ENCODE data around the gene SRA1.

The SRA1 gene

DNA sequence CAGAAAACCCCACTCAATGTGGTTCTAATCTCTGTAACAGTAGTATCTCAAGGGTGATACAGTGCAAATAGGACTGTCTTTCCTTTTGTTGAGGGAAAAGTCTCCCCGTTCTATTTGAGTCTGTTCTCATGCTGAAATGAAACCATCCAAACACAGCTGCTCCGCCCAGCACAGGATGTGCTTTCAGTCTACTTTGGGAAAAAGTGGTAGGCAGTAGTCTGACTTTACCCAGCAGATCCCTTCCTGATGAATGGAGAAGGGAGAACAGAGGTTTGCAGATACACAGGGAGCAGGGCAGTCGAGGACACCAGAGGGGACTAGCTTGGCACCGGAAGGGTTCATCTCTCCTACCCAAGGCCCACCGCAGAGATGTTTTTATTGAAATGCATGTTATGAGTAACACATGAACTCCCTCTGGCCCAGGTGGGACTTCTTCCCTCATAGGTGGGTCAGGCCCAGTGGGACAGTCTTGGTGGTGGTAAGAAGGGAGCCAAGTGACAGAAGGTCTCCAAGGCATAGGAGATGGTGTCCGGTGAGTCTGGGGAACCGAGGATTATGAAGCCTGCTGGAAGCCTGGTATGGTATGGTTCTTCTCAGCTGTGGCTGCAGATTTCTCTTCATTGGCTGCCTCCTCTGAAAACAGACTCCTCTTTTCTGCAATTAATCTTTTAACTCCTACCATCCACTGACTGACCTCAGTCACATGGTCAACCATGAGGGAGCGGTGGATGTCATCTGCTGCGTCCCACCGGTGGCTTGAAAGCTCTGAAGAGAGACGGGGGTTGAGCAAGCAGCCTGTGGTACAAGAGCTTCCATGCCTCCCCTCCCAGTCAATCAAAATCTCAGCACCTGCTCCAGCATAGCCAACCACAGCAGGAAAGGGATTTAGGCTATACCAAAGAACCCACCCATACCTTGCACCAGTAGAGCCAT, 6.9 kb downstream of the SRA1 start:
- DNase-seq (ENCODE audit: low read depth), result no peak

DNA sequence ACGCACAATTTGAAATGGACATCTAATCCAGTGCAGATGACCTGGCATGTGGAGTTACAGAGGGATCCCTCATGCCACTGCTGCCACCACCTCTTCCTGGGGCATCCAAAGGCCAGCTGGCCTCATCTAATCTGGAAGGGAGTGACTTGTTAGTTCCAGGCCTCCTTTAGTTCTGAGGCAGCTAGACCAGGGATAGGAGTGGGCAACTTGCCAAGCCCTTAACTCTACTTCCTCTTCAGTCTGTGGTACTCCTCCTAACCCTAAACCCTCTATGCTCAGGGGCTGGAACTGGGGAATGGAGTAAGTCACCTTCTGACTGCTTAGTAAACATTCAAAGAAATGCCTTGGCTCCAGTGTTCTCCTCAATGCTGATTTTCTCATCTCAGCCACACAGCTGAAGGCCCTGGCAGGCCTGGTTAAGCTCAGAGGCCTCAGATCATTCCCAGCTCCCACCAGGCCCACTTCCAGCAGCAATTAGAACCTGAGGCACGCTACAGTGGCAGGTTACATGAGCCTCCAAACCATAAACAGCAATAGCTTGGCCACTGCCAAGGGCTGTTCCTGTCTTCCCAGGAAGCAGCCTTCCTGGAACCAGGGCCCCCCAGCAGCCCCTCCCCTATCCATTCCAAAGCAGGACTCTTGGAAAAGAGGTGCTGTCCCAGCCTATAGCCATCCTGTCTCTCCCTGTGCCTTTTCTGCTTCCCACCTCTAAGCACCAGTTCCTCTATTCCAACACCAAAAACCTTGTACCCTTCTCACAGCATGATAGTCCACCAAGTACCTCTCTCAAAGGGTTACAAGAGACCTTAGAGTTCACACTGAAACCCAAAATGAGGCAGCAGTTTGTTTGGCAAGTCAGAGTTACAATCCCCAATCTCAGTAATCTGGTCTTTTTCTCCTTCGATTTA, 7.8 kb downstream of the SRA1 start:
- no peak for DNase-seq (ENCODE audit: low read depth)

DNA sequence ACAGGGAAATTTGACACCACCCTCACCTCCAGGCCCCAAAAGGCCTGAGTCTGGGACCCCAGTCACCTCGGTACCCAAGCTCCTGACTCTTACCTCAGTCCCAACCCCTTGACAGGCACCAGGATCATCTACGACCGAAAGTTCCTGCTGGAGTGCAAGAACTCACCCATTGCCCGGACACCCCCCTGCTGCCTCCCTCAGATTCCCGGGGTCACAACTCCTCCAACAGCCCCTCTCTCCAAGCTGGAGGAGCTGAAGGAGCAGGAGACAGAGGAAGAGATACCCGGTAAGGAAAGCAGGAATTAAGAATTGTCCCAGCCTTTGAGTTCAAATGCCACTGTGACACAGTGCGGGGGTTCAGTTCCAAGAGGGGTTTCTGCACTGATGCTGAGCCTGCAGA, 8.5 kb downstream of the SRA1 start:
- DNase-seq (ENCODE audit: low read depth), result no peak

DNA sequence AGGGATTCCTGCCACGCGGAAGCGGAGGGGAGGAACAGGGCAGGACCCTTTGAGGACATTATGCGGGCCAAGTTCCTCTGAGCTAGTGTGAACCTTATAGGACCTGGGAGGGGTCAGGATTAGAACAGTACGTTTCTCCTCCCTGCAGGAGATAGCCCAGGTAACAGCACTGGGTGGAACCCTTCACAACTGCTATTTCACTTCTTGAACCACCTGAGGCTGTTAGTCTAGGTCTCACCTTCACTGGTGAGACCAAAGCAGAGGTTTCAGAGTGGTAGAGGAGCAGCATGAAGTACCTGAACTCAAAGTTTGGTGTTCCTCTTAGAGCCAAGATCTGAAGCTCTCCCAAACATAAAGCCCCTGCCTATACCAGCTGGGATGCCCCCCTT, 9.0 kb downstream of the SRA1 start:
- DNase-seq (ENCODE audit: low read depth), result no peak

DNA sequence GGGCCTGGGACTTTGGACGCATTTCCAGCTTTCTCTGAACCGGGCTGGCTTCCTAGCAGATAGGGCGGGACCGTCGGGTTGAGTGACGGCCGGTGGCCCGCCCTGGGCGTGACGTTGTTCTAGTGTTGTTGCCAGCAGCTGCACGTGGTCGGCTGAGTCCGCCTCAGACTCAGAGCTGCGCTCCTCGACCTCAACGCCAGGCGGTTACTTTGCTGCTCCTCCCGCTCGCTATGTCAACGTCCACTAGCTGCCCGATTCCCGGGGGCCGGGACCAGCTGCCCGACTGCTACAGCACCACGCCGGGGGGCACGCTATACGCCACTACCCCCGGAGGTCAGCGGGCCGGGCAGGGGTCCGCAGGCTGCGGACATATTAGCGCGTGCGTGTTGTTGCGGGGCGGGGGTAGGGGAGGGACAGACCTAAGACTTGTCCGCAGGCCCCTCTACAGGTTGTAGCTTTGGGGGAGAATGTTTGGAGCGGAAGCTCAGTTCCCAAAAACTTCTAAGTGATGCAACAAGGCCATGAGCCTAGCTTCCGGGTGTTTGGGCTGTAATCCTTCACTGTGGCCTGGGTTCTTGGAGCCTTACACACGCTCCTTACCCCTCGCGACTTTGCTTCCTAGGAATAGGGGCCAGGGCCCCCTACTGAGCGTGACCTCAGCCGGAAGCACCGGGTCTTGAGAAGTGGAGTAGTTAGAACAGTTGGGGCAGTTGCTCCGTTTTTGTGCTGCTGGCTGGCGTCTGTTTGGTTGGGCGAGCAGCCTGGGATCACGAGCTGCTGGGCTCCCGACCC, 9.6 kb downstream of the SRA1 start, which contains the start of gene EIF4EBP3:
Gene EIF4EBP3, plus strand, starts transcription at position 155 of the 792 bp plus-strand sequence. Its CDS starts 76 bp downstream, at position 231.
- DNase-seq (ENCODE audit: low read depth), result peak; percentile 72

DNA sequence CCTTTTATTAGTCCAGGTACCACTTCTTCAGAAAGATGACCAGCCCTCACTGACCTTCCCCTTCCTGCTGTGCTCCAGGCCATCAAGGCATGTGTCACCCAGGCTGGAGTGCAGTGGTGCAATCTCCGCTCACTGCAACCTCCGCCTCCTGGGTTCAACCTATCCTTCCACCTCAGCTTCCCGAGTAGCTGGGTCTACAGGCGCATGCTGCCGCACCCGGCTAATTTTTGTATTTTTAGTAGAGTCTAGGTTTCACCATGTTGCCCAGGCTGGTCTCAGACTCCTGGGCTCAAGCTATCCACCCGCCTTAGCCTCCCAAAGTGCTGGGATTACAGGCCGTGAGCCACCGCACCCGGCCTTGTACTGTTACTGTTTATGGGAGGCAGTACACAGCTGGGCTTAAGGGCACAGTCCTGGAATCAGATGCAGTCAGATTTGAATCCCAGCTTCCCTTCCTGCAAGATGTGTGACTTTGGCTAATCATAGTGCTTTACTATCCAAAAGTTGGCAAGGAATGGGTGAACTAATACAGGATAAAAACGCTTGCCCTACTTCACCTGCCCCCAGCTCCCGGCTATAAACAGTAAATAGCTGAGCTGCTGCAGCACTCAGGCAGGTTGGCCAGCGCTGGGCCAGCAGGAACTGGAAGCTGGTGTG, 10.3 kb downstream of the SRA1 start:
- no peak for DNase-seq (ENCODE audit: low read depth)

DNA sequence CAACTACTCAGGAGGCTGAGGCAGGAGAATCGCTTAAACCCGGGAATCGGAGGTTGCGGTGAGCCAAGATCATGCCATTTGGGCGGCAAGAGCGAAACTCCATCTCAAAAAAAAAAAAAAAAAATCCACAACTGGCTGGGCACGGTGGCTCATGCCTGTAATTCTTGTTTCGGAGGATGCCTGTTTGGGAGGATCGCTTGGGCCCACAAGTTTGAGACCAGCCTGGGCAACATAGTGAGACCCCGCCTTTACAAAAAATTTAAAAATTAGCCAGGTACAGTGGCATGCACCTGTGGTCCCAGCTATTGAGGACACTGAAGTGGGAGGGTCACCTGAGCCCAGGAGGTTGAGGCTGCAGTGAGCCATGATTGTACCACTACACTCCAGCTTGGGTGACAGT, 11.7 kb downstream of the SRA1 start:
- DNase-seq (ENCODE audit: low read depth), result no peak

DNA sequence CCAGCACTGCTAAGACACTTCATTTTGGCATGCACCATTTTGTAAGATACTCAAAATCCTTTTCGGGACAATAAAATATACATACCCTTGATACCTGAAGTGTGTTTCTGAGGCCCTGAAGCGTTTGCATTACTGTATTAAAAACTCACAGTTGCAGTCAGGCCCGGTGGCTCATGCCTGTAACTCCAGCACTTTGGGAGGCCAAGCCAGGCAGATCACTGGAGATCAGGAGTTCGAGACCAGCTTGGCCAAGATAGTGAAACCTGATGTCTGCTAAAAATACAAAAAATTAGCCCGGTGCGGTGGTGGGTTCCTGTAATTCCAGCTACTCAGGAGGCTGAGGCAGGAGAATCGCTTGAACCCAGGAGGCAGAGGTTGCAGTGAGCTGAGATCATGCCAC, 12.3 kb downstream of the SRA1 start:
- no peak for DNase-seq (ENCODE audit: low read depth)

DNA sequence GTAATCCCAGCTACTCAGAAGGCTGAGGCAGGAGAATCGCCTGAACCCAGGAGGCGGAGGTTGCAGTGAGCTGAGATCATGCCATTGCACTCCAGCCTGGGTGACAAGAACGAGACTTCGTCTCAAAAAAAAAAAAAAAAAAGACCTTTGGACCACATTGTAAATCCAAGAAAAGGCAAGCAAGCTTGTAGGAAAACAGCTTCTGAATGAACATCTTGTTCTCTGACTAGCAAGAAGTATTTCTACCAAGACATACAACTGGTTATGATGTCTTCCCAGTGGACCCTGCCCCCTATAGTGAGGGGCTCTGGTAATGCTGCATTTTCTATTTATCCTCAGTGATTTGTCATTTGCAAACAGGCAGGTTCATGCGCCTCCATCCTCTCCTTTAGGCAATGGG, 14.3 kb downstream of the SRA1 start:
- no peak for DNase-seq (ENCODE audit: low read depth)

DNA sequence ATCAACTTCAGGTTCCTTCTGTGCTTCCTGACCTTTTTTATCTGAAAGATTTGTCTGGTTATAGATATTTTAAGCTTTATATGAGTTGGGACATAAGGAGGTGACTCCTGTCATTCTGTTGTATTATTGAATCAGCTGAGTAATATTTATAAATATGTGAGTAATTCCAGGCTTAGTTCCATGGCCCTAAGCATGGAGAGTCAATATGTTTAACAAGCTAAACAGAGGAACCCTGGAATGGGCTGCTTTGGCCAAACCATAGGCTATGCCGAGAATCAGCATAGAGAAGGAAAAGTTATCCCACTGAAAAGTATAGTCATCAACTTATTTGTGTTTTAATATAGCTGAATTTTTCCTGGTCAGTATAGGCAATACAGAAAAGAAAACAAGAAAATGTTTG, 17.0 kb downstream of the SRA1 start:
- DNase-seq (ENCODE audit: low read depth), result no peak

DNA sequence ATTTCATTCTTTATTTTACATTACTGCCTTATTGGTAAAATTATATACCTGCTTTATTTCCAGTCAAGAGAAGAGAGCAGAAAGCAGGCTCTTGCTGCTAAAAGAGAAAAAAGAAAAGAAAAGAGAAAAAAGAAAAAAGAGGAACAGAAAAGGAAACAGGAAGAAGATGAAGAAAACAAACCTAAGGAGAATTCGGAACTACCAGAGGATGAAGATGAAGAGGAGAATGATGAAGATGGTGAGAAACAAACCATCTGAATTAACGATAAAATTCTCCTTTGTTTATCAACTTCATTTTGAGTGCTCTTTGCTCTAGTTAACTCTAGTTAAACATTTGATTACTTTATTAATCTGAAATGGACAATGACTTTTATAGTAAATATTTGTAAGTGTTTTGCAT, 33.3 kb downstream of the SRA1 start:
- DNase-seq (ENCODE audit: low read depth), result no peak

DNA sequence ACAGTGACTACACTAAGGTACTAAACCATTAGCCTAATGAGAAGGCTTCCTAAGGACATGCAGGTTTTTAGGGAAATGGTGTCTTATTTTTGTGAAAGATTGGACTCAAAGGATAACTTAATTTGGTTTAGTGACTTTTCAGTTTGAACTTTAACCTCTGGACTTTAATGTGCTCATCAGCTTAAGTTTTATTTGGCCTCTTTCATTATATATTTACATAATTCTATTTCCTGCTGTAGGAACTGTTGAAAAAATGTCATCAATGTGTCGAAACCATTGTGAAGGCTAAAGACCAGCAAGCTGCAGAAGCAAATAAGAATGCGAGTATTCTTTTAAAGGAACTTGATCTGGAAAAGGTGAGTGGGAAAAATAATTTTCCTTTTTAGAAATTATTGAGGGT, 44.1 kb downstream of the SRA1 start:
- no peak for DNase-seq (ENCODE audit: low read depth)

DNA sequence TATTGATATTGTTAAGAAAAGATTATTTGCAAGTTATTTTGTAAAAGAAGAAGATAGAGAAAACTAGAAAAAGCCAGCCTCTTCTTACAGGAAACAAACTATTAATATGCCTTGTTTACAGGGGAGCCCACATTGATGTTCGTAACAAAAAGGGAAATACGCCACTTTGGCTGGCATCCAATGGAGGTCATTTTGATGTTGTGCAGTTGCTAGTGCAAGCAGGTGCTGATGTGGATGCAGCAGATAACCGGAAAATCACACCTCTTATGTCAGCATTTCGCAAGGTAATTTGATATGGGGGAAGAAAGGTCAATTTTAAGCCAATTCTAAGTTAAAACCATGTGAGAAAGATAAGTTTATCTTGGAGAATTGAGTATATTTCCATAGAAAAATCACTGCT, 47.4 kb downstream of the SRA1 start:
- no peak for DNase-seq (ENCODE audit: low read depth)

DNA sequence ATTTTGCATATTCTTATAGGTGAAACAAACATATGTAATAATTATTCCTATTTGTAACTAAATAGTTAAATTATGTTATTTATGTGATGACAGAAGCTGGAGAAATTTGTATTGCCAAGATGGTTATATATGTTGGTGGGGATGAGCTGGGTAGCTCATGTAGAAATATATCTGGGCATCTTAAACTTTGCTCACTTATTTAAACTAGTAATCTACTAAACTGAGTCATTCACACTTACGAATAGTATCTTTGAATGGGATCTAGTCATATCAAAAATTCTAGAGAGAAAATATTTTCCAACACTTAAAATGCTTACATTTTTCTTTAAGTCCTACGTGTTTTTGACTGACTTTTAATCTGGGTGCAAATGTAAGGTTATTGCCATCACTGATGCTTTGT, 54.4 kb downstream of the SRA1 start:
- DNase-seq (ENCODE audit: low read depth), result no peak

Data from stimulated activated CD8-positive, alpha-beta memory T cell treated with anti-CD3 and anti-CD28 coated beads, Interleukin-15, amount 100 ng/mL, for 1 hour (primary cell).